Measurements from ENCODE around the gene EIF4G3.

Gene EIF4G3

DNA sequence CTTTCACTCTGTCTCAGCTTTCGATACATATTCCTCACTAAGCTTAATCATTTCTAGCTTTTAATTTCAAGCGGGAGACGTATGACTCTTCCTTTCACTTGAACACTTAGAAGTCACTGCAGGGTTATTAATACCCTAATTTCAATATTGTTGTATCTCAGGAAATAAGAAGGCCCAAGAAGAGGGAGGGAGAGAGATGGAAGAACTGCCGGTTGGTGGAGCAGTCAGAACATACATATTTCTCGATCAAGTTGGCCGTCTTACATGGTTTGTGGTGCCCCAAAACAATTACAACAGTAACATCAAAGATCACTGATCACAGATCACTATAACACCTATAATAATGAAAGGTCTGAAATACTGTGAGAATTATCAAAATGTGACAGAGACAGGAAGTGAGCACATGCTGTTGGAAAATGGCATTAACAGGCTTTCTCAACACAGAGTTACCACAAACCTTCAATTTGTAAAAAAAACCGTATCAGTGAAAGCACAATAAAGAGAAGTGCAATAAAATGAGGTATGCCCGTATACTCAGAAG, 244.2 kb downstream of the EIF4G3 start:
- Histone ChIP-seq H2AFZ (ENCODE audit: low read length) (no peak overlapping the region), H3K36me3 (ENCODE audit: insufficient read depth, low read length) (peaks cover 18% of the 10 kb centered on the region; the same call in 1 of the 2 replicates), H3K4me2 (ENCODE audit: low read length) (no peak overlapping the region), H3K4me1 (ENCODE audit: insufficient read depth, low read length, severe bottlenecking) (no peaks in the 10 kb centered on the region), H3K9me2 (ENCODE audit: low read depth, low read length) (no peaks in the 10 kb centered on the region), H3K79me2 (ENCODE audit: insufficient read depth, low read length) (no peaks in the 10 kb centered on the region), H4K20me1 (ENCODE audit: insufficient read depth, low read length) (no peaks in the 10 kb centered on the region), H3F3A (ENCODE audit: insufficient read depth, low read length) (no peaks in the 10 kb centered on the region), H3K27me3 (ENCODE audit: insufficient read depth, low read length) (no peaks in the 10 kb centered on the region), H3K4me3 (ENCODE audit: low read depth, low read length, poor library complexity, severe bottlenecking) (no peak overlapping the region), H3K9ac (ENCODE audit: low read length) (no peak overlapping the region), H3K9me3 (ENCODE audit: low read length) (no peaks in the 10 kb centered on the region), H3K27ac (ENCODE audit: low read depth, low read length, poor library complexity, severe bottlenecking) (no peak overlapping the region)
- TF ChIP-seq CTCF (IDR thresholded peaks at IDR 0.05; ENCODE audit: low read length) (no peak), EZH2 (IDR thresholded peaks at IDR 0.05; ENCODE audit: borderline replicate concordance, low read length) (no peak)

GRCh38 chr1:20931930-20932436, 244.7 kb downstream of the EIF4G3 start:
- H3K4me1 ChIP-seq (ENCODE audit: insufficient read depth, low read length, severe bottlenecking): no peaks in the 10 kb centered on the region
- no peak overlapping the region for H3K9ac ChIP-seq (ENCODE audit: low read length)
- H2AFZ ChIP-seq (ENCODE audit: low read length): no peak overlapping the region
- no peaks in the 10 kb centered on the region for H3K27me3 ChIP-seq (ENCODE audit: insufficient read depth, low read length)
- H4K20me1 ChIP-seq (ENCODE audit: insufficient read depth, low read length): no peaks in the 10 kb centered on the region
- no peaks in the 10 kb centered on the region for H3F3A ChIP-seq (ENCODE audit: insufficient read depth, low read length)
- no peaks in the 10 kb centered on the region for H3K9me2 ChIP-seq (ENCODE audit: low read depth, low read length)
- H3K9me3 ChIP-seq (ENCODE audit: low read length): no peaks in the 10 kb centered on the region
- H3K4me2 ChIP-seq (ENCODE audit: low read length): no peak overlapping the region
- no peaks in the 10 kb centered on the region for H3K79me2 ChIP-seq (ENCODE audit: insufficient read depth, low read length)
- H3K4me3 ChIP-seq (ENCODE audit: low read depth, low read length, poor library complexity, severe bottlenecking): no peak overlapping the region
- no peak overlapping the region for H3K27ac ChIP-seq (ENCODE audit: low read depth, low read length, poor library complexity, severe bottlenecking)
- H3K36me3 ChIP-seq (ENCODE audit: insufficient read depth, low read length): peaks cover 18% of the 10 kb centered on the region; the same call in 1 of the 2 replicates
- no peak for TF ChIP-seq CTCF (IDR thresholded peaks at IDR 0.05; ENCODE audit: low read length)
- TF ChIP-seq EZH2 (IDR thresholded peaks at IDR 0.05; ENCODE audit: borderline replicate concordance, low read length): no peak

DNA sequence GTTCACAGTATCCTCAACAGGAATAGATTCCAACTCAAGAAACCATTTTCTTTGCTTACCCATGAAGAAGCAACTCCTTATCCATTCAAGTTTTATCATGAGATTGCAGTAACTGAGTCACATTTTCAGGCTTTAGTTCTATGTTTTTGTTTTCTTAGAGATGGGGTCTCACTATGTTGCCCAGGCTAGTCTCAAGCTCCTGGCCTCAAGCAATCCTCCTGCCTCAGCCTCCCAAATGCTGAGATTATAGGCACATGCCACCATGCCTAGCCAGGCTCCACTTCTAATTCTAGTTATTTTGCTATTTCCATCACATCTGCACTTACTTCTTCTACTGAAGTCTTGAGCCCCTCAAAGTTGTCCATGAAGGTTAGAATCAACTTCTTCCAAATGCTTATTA, 246.3 kb downstream of the EIF4G3 start:
- Histone ChIP-seq H3K27me3 (ENCODE audit: insufficient read depth, low read length) (no peaks in the 10 kb centered on the region), H3F3A (ENCODE audit: insufficient read depth, low read length) (no peaks in the 10 kb centered on the region), H3K9ac (ENCODE audit: low read length) (no peak overlapping the region), H2AFZ (ENCODE audit: low read length) (no peak overlapping the region), H3K9me3 (ENCODE audit: low read length) (no peaks in the 10 kb centered on the region), H3K79me2 (ENCODE audit: insufficient read depth, low read length) (no peaks in the 10 kb centered on the region), H3K27ac (ENCODE audit: low read depth, low read length, poor library complexity, severe bottlenecking) (no peak overlapping the region), H3K4me3 (ENCODE audit: low read depth, low read length, poor library complexity, severe bottlenecking) (no peak overlapping the region), H3K9me2 (ENCODE audit: low read depth, low read length) (no peaks in the 10 kb centered on the region), H3K4me1 (ENCODE audit: insufficient read depth, low read length, severe bottlenecking) (no peaks in the 10 kb centered on the region), H4K20me1 (ENCODE audit: insufficient read depth, low read length) (no peaks in the 10 kb centered on the region), H3K36me3 (ENCODE audit: insufficient read depth, low read length) (peaks cover 18% of the 10 kb centered on the region; the same call in 1 of the 2 replicates), H3K4me2 (ENCODE audit: low read length) (no peak overlapping the region)
- TF ChIP-seq EZH2 (IDR thresholded peaks at IDR 0.05; ENCODE audit: borderline replicate concordance, low read length): no peak
- TF ChIP-seq CTCF (IDR thresholded peaks at IDR 0.05; ENCODE audit: low read length): no peak

Data from OCI-LY1 (cell line).